ENCODE measurements around the gene FBH1. TPM values are rescaled to one million over a fixed set of nuclear protein-coding genes. Genes with fewer than 3 reads are reported as not detected.

FBH1 gene
- total and polyA plus RNA-seq, 12 donors, result 68.9 to 165 (median 106) TPM

DNA sequence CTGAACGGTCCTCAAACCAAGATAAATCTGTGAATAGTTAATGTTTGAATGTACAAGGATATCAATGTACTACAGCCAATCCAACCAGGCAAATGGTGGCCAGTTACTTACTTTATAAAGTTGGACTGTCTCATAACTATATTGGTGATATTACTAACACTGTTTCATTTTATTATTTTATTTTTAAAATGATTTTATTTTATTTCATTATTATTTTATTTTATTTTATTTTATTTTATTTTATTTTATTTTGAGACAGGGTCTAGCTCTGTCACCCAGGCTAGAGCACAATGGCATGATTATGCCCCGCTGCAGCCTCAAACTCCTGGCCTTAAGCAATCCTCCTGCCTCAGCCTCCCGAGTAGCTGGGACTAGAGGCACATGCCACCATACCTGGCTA lies 80.5 kb downstream of the FBH1 start:
- peak overlapping the region in 1 of 5 donors; percentile 40 for H3K27ac ChIP-seq
- H3K27me3 ChIP-seq, result no peaks in the 10 kb centered on the region
- no peak for DNase-seq
- no peaks in the 10 kb centered on the region for H3K36me3 ChIP-seq (replicated peaks in 1 of 2)
- H3K4me1 ChIP-seq (replicated peaks in 1 of 2), result peaks cover 0 to 7% of the 10 kb centered on the region in 2 donors
- intact Hi-C loops (cut with DNase I), result no loop called here
- TF ChIP-seq, protein P1, sequence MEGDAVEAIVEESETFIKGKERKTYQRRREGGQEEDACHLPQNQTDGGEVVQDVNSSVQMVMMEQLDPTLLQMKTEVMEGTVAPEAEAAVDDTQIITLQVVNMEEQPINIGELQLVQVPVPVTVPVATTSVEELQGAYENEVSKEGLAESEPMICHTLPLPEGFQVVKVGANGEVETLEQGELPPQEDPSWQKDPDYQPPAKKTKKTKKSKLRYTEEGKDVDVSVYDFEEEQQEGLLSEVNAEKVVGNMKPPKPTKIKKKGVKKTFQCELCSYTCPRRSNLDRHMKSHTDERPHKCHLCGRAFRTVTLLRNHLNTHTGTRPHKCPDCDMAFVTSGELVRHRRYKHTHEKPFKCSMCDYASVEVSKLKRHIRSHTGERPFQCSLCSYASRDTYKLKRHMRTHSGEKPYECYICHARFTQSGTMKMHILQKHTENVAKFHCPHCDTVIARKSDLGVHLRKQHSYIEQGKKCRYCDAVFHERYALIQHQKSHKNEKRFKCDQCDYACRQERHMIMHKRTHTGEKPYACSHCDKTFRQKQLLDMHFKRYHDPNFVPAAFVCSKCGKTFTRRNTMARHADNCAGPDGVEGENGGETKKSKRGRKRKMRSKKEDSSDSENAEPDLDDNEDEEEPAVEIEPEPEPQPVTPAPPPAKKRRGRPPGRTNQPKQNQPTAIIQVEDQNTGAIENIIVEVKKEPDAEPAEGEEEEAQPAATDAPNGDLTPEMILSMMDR (IDR thresholded peaks at IDR 0.05), result no peak
- no peak for TF ChIP-seq POLR2A (IDR thresholded peaks at IDR 0.05)
- 84 to 96% (median 93%) methylated on average over 3 of the region's 3 CpGs for WGBS, 4 donors
- no peaks in the 10 kb centered on the region for H3K9me3 ChIP-seq (replicated peaks in 1 of 3)
- H3K4me3 ChIP-seq, result no peak overlapping the region

- peak in 5 of 7 donors; percentile 20 to 58 (median 39) for DNase-seq
- Histone ChIP-seq H3K4me3 (no peak overlapping the region), H3K27me3 (no peaks in the 10 kb centered on the region), H3K27ac (peak overlapping the region in 2 of 5 donors; percentile 40 to 74), H3K9me3 (replicated peaks in 1 of 3) (no peaks in the 10 kb centered on the region), H3K36me3 (replicated peaks in 1 of 2) (no peaks in the 10 kb centered on the region), H3K4me1 (replicated peaks in 1 of 2) (peaks cover 0 to 7% of the 10 kb centered on the region in 2 donors)
- intact Hi-C loops (cut with DNase I), result no loop called here
- WGBS, 4 donors, result 69 to 78% (median 71%) methylated on average over 7 to 8 of the region's 8 CpGs
- TF ChIP-seq, protein P1 (IDR thresholded peaks at IDR 0.05), result no peak
- TF ChIP-seq POLR2A (IDR thresholded peaks at IDR 0.05), result no peak
Observed at GRCh38 chr10:5971315-5971832, 81.3 kb downstream of the FBH1 start.

DNA sequence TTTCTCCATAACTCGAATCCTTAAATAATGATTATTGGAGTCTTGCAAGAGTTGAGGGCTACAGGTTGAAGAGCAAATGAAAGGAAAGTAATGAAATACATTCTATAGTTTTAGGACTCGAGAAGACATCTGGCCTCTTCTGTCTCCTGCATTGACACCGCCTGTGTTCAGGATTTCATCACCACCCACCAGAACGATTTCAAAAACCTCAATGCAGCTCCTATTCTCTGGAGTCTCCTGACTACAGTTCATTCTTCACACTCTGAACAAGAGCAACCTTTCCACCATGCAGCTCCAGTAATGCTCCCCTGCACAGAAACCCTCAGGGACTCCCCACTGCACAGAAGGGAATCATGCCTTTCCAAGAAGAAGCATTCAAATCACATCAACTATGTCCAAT lies 81.8 kb downstream of the FBH1 start:
- 66 to 82% (median 72%) methylated on average over 4 of the region's 4 CpGs for WGBS, 4 donors
- Histone ChIP-seq H3K27me3 (no peaks in the 10 kb centered on the region), H3K4me1 (replicated peaks in 1 of 2) (peaks cover 0 to 7% of the 10 kb centered on the region in 2 donors), H3K27ac (peak overlapping the region in 2 of 5 donors; percentile 40 to 74), H3K9me3 (replicated peaks in 1 of 3) (no peaks in the 10 kb centered on the region), H3K4me3 (no peak overlapping the region), H3K36me3 (replicated peaks in 1 of 2) (no peaks in the 10 kb centered on the region)
- intact Hi-C loops (cut with DNase I), result no loop called here
- peak in 3 of 7 donors; percentile 6 to 31 (median 12) for DNase-seq
- TF ChIP-seq POLR2A (IDR thresholded peaks at IDR 0.05), result no peak
- TF ChIP-seq, protein P1 (IDR thresholded peaks at IDR 0.05), result no peak

DNA sequence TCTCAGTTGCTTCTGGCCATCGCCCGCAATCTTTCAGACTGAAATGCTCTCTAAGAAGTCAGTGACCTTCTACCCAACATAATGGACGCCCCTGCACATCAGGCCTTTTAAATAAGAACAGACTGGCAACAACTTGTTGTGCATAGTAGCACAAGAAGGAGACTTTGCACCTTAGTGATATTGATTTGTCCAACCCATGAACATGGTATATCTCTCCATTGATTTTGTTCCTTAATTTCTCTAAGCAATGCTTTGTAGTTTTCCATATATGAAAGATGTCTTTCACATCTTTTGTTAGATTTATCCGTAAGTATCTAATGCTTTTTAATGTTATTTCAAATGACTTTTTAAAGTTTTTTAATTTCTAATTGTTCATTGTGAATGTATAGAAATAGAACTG lies 83.0 kb downstream of the FBH1 start:
- Histone ChIP-seq H3K27me3 (no peaks in the 10 kb centered on the region), H3K4me1 (replicated peaks in 1 of 2) (peaks cover under 1 to 8% of the 10 kb centered on the region in 2 donors), H3K27ac (no peak overlapping the region), H3K36me3 (replicated peaks in 1 of 2) (no peaks in the 10 kb centered on the region), H3K9me3 (replicated peaks in 1 of 3) (no peaks in the 10 kb centered on the region), H3K4me3 (no peak overlapping the region)
- WGBS, 4 donors, result 71 to 92% (median 78%) methylated on average over 4 of the region's 4 CpGs
- intact Hi-C loops (cut with DNase I), result no loop called here
- no peak for TF ChIP-seq POLR2A (IDR thresholded peaks at IDR 0.05)
- TF ChIP-seq, protein P1 (IDR thresholded peaks at IDR 0.05), result no peak
- DNase-seq, result no peak
